Smooth muscle cell (in vitro differentiated cells): ENCODE measurements around the gene KCNQ4. TPM values are rescaled to one million over a fixed set of nuclear protein-coding genes. Genes with fewer than 3 reads are reported as not detected.

Experiments
- DNase-seq: peaks from one replicate; lab custom pipeline; 2025; ENCODE audit not compliant: unreplicated experiment; lab: John Stamatoyannopoulos, UW
- H2AFZ ChIP-seq: fragments of 200-600 bp; sonication (generic); 2 replicates; pipeline ENCODE4 v1.6.0; 2016; ENCODE audit warnings: antibody characterized with exemption, low read depth, mild to moderate bottlenecking
- H3F3A ChIP-seq: fragments of 200-600 bp; sonication (generic); 2 replicates; pipeline ENCODE4 v1.6.0; 2017; ENCODE audit warnings: antibody characterized with exemption, low read depth
- H3K27ac ChIP-seq: fragments of 200-600 bp; sonication (generic); 2 replicates; pipeline ENCODE4 v1.5.1; 2016; ENCODE audit warnings: low read depth, mild to moderate bottlenecking
- H3K27me3 ChIP-seq: fragments of 200-600 bp; sonication (generic); 2 replicates; pipeline ENCODE4 v1.6.1; 2016; ENCODE audit warnings: low read depth, mild to moderate bottlenecking
- H3K36me3 ChIP-seq: fragments of 200-600 bp; sonication (generic); 2 replicates; pipeline ENCODE4 v1.5.1; 2016; ENCODE audit warnings: low read depth
- H3K4me1 ChIP-seq: fragments of 200-600 bp; sonication (generic); 2 replicates; pipeline ENCODE4 v1.5.1; 2016; ENCODE audit warnings: low read depth
- H3K4me2 ChIP-seq: fragments of 200-600 bp; sonication (generic); 2 replicates; pipeline ENCODE4 v1.6.0; 2016; ENCODE audit warnings: mild to moderate bottlenecking
- H3K4me3 ChIP-seq: fragments of 200-600 bp; sonication (generic); 2 replicates; pipeline ENCODE4 v1.5.1; 2016; ENCODE audit warnings: mild to moderate bottlenecking
- H3K79me2 ChIP-seq: fragments of 200-600 bp; sonication (generic); 2 replicates; pipeline ENCODE4 v1.6.0; 2016; ENCODE audit warnings: low read depth, mild to moderate bottlenecking
- H3K9ac ChIP-seq: fragments of 200-600 bp; sonication (generic); 2 replicates; pipeline ENCODE4 v1.6.0; 2016; ENCODE audit warnings: low read depth
- H3K9me3 ChIP-seq: fragments of 200-600 bp; sonication (generic); replicated peaks from 2 replicates; pipeline ENCODE4 v1.5.1; 2016; ENCODE audit warnings: low read depth
- H4K20me1 ChIP-seq: fragments of 200-600 bp; sonication (generic); 2 replicates; pipeline ENCODE4 v1.6.0; 2016; ENCODE audit warnings: low read depth
- WGBS: methylation state at CpG from one replicate; pipeline ENCODE4 v1.1.7; 2016; ENCODE audit warnings: low lambda C conversion rate; 5-methylcytosine and 5-hydroxymethylcytosine counted together
- polyA plus RNA-seq: library from polyadenylated mRNA; unstranded; fragments of >200 nt; fragmentation: Nextera tagmentation; extraction: Ambion mirVana; gene quantifications from 2 replicates; pipeline ENCODE4 v1.2.1, GENCODE V29; 2016
- total RNA-seq: library from RNA; depleted of rRNA; stranded (reverse); fragments of >200 nt; gene quantifications from 2 replicates; pipeline ENCODE4 v1.2.3, GENCODE V29; 2014
- TF ChIP-seq, protein P1 (sequence below): fragments of 200-600 bp; sonication (generic); IDR thresholded peaks from 2 replicates; pipeline ENCODE4 v1.5.1; 2017; ENCODE audit warnings: borderline replicate concordance, mild to moderate bottlenecking, antibody characterized with exemption; ENCODE audit not compliant: insufficient read depth, poor library complexity, severe bottlenecking

The KCNQ4 gene
- total and polyA plus RNA-seq, 2 experiments from 2014 or later = 0.06 TPM; not detected in 1

DNA sequence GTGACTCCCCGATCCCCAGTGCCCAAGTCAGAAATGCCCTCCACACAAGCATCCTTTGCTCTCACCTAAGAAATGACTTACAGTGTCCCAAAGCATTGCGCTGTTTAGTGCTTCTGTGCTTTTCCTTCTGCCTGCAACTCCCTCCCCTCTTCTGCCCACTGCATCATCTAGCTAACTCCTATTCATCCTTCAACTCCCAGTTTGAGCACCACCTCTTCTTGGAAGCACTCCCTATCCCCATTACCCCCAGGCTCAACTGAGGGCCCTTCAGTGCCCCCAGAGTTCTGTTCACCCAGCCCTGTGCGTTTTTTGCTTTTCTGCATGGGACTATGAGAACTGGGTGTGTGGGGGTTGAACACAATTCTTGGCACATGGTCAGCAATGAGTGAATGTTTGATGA, 10.0 kb downstream of the KCNQ4 start:
- TF ChIP-seq, protein P1, sequence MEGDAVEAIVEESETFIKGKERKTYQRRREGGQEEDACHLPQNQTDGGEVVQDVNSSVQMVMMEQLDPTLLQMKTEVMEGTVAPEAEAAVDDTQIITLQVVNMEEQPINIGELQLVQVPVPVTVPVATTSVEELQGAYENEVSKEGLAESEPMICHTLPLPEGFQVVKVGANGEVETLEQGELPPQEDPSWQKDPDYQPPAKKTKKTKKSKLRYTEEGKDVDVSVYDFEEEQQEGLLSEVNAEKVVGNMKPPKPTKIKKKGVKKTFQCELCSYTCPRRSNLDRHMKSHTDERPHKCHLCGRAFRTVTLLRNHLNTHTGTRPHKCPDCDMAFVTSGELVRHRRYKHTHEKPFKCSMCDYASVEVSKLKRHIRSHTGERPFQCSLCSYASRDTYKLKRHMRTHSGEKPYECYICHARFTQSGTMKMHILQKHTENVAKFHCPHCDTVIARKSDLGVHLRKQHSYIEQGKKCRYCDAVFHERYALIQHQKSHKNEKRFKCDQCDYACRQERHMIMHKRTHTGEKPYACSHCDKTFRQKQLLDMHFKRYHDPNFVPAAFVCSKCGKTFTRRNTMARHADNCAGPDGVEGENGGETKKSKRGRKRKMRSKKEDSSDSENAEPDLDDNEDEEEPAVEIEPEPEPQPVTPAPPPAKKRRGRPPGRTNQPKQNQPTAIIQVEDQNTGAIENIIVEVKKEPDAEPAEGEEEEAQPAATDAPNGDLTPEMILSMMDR = no peak
- Histone ChIP-seq H3K9ac (no peak overlapping the region), H3K4me1 (no peaks in the 10 kb centered on the region), H3K9me3 (no peaks in the 10 kb centered on the region), H3K27ac (no peak overlapping the region), H3K4me2 (no peak overlapping the region), H3K79me2 (no peaks in the 10 kb centered on the region), H3K27me3 (peaks cover 17% of the 10 kb centered on the region), H3K36me3 (no peaks in the 10 kb centered on the region), H4K20me1 (no peaks in the 10 kb centered on the region), H3K4me3 (no peak overlapping the region), H2AFZ (no peak overlapping the region), H3F3A (no peaks in the 10 kb centered on the region)
- DNase-seq = no peak
- WGBS = 87% methylated on average over 3 of the region's 3 CpGs

DNA sequence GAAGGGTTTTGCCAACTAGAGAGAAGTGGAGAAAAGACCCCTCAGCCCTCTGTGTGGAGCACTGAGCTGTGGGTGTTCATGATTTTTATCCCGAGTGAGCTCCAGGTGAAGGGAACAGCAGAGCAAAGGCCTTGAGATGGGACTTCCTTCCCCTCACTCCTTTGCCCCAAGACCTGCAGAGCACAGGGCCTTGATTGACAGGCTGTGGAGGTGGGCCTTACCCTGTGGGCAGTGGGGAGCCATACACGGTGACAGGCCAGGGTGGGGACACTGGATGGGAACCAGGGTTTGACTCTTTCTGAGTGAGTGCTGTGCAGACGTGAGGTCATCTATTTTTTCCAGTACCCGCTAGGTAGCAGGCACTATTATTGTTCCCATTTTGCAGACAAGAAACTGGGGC, 10.5 kb downstream of the KCNQ4 start:
- Histone ChIP-seq H3K27ac (no peak overlapping the region), H3F3A (no peaks in the 10 kb centered on the region), H3K4me2 (no peak overlapping the region), H3K9me3 (no peaks in the 10 kb centered on the region), H3K27me3 (peaks cover 17% of the 10 kb centered on the region), H4K20me1 (no peaks in the 10 kb centered on the region), H3K36me3 (no peaks in the 10 kb centered on the region), H3K79me2 (no peaks in the 10 kb centered on the region), H2AFZ (no peak overlapping the region), H3K4me3 (no peak overlapping the region), H3K9ac (no peak overlapping the region), H3K4me1 (no peaks in the 10 kb centered on the region)
- TF ChIP-seq, protein P1 = no peak
- DNase-seq = no peak
- 89% methylated on average over 4 of the region's 4 CpGs for WGBS

DNA sequence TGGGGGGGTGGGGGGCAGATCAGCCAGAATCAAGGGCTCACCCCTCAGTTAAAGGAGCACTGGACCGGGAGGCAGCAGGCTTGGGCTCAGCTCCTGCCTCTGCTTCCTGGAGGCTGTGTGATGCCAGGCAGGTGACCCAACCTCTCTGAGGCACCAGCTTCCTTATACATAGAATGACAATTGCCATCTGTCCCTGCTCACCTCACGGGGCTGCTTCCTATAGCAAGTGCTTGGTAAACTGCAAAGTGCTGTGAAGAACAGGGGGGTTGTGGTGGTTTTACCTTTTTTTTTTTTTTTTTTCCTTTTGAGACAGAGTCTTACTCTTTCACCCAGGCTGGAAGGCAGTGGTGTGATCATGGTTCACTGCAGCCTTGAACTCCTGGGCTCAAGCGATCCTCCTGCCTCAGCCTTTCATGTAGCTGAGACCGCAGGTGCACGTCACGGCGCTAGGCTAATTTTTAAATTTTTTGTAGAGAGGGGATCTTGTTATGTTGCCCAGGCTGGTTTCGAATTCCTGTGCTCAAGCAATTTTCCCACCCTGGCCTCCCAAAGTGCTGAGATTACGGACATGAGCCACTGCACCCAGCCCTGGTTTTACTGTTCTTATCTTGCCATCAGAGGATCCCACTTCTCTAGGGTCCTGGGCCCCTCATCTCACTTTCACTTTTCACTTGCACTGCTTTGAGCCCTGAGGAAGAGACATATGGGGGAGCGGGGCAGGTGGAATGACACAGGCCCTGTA, 11.6 kb downstream of the KCNQ4 start:
- H3K27me3 ChIP-seq = peaks cover 17% of the 10 kb centered on the region
- 89% methylated on average over 10 of the region's 10 CpGs for WGBS
- no peak for DNase-seq
- no peaks in the 10 kb centered on the region for H3K9me3 ChIP-seq
- H3K9ac ChIP-seq = no peak overlapping the region
- TF ChIP-seq, protein P1 = no peak
- H3K4me1 ChIP-seq = no peaks in the 10 kb centered on the region
- H4K20me1 ChIP-seq = no peaks in the 10 kb centered on the region
- no peaks in the 10 kb centered on the region for H3K36me3 ChIP-seq
- no peak overlapping the region for H3K4me2 ChIP-seq
- H3K4me3 ChIP-seq = no peak overlapping the region
- no peaks in the 10 kb centered on the region for H3F3A ChIP-seq
- no peak overlapping the region for H2AFZ ChIP-seq
- H3K27ac ChIP-seq = no peak overlapping the region
- H3K79me2 ChIP-seq = no peaks in the 10 kb centered on the region
